ENCODE results near the gene ZNF202.
A peak's percentile ranks its signal among the peaks of the same experiment; 100 is the strongest.

The ZNF202 gene

DNA sequence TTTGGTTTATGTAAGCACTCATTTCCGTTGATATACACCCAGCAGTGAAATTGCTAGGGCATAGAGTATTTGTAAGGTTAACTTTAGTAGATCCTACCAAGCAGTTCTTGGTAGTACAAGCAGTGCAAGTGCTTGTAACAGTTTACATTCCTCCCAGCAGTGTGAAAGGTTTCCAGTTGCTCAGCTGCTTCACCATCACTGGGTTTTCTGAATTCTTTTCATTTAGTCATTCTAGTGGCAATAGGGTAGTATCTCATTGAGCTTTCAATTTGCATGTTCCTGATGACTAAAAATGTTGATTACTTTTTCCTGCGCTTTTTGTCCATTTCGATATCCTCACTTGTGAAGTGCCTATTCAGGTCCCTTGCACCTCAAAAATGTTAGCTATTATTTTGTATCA is 34.3 kb downstream of the ZNF202 start:
- H3K9ac ChIP-seq (ENCODE audit: low read length): no peak overlapping the region
- no peaks in the 10 kb centered on the region for H3K9me3 ChIP-seq (ENCODE audit: control insufficient read depth, low read length)
- no peak overlapping the region for H3K18ac ChIP-seq (ENCODE audit: low read depth in 1 of 2, low read length in 2 of 2)
- no peak overlapping the region for H2BK5ac ChIP-seq (ENCODE audit: low read depth, low read length, poor library complexity, severe bottlenecking)
- no peak overlapping the region for H3K4me2 ChIP-seq (ENCODE audit: low read length, poor library complexity, severe bottlenecking)
- no peak overlapping the region for H3K27ac ChIP-seq (ENCODE audit: low read length, poor library complexity, severe bottlenecking)
- H2BK120ac ChIP-seq (ENCODE audit: low read depth, low read length): no peak overlapping the region
- no peaks in the 10 kb centered on the region for H3K36me3 ChIP-seq (ENCODE audit: control insufficient read depth in 1 of 2, insufficient read depth in 2 of 2, low read depth in 1 of 2, low read length in 2 of 2)
- no peak overlapping the region for H2BK15ac ChIP-seq (ENCODE audit: low read depth, poor library complexity, severe bottlenecking)
- H3K4me1 ChIP-seq (ENCODE audit: control insufficient read depth, insufficient read depth, low read depth, low read length): no peaks in the 10 kb centered on the region
- no peak overlapping the region for H2AFZ ChIP-seq (ENCODE audit: low read depth, low read length)
- H3K27me3 ChIP-seq (ENCODE audit: control insufficient read depth in 1 of 2, insufficient read depth in 1 of 2, low read length in 2 of 2): peaks cover 6 to 27% of the 10 kb centered on the region in 2 experiments
- no peak overlapping the region for H3K23ac ChIP-seq (ENCODE audit: low read length in 2 of 2)
- H4K91ac ChIP-seq (ENCODE audit: low read length): no peak overlapping the region
- no peaks in the 10 kb centered on the region for H3K79me1 ChIP-seq (replicated peaks; ENCODE audit: low read length, poor library complexity, severe bottlenecking)
- DNase-seq: no peak
- no peak overlapping the region for H2AK5ac ChIP-seq (ENCODE audit: low read length, severe bottlenecking)
- no peak overlapping the region for H3K4ac ChIP-seq (ENCODE audit: low read depth in 1 of 2, low read length in 2 of 2)
- H3K4me3 ChIP-seq (ENCODE audit: insufficient read depth in 1 of 2, low read depth in 1 of 2, low read length in 2 of 2): no peak overlapping the region
- WGBS: 93% methylated on average over 3 of the region's 3 CpGs
- H3K14ac ChIP-seq (ENCODE audit: low read length in 2 of 2): no peak overlapping the region
- H4K8ac ChIP-seq (ENCODE audit: low read length): no peak overlapping the region
- no peak overlapping the region for H2BK12ac ChIP-seq (ENCODE audit: low read length in 2 of 2)

DNA sequence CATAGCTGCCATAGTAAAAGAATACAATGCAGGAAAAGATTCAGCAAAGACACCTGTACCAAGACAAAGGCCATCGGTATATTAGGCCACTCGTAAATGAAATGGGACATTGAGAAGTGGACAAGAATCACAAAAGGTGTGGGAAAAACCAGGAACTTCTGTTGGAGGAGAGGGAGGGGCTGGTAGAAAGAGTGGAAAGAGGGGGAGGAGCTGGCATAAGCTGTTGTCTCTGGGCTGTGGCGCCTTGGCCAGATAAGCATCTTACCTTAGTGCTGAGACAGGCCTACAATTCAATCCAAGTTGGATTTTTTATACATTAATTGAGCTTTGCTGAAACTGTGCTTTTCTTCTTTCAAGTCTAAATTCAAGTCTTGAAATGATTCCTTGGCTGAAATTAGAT is 37.1 kb downstream of the ZNF202 start:
- Histone ChIP-seq H2AFZ (ENCODE audit: low read depth, low read length) (no peak overlapping the region), H3K79me1 (replicated peaks; ENCODE audit: low read length, poor library complexity, severe bottlenecking) (no peaks in the 10 kb centered on the region), H3K18ac (ENCODE audit: low read depth in 1 of 2, low read length in 2 of 2) (no peak overlapping the region), H3K27ac (ENCODE audit: low read length, poor library complexity, severe bottlenecking) (no peak overlapping the region), H3K23ac (ENCODE audit: low read length in 2 of 2) (no peak overlapping the region), H3K4me2 (ENCODE audit: low read length, poor library complexity, severe bottlenecking) (no peak overlapping the region), H2BK15ac (ENCODE audit: low read depth, poor library complexity, severe bottlenecking) (no peak overlapping the region), H4K91ac (ENCODE audit: low read length) (no peak overlapping the region), H3K14ac (ENCODE audit: low read length in 2 of 2) (no peak overlapping the region), H3K4ac (ENCODE audit: low read depth in 1 of 2, low read length in 2 of 2) (no peak overlapping the region), H2BK120ac (ENCODE audit: low read depth, low read length) (no peak overlapping the region), H4K8ac (ENCODE audit: low read length) (no peak overlapping the region), H3K4me3 (ENCODE audit: insufficient read depth in 1 of 2, low read depth in 1 of 2, low read length in 2 of 2) (no peak overlapping the region), H3K9me3 (ENCODE audit: control insufficient read depth, low read length) (no peaks in the 10 kb centered on the region), H3K4me1 (ENCODE audit: control insufficient read depth, insufficient read depth, low read depth, low read length) (no peaks in the 10 kb centered on the region), H2AK5ac (ENCODE audit: low read length, severe bottlenecking) (no peak overlapping the region), H3K9ac (ENCODE audit: low read length) (no peak overlapping the region), H2BK12ac (ENCODE audit: low read length in 2 of 2) (no peak overlapping the region), H2BK5ac (ENCODE audit: low read depth, low read length, poor library complexity, severe bottlenecking) (no peak overlapping the region), H3K36me3 (ENCODE audit: control insufficient read depth in 1 of 2, insufficient read depth in 2 of 2, low read depth in 1 of 2, low read length in 2 of 2) (no peaks in the 10 kb centered on the region), H3K27me3 (ENCODE audit: control insufficient read depth in 1 of 2, insufficient read depth in 1 of 2, low read length in 2 of 2) (peaks cover 10 to 18% of the 10 kb centered on the region in 2 experiments)
- 99% methylated on average over 2 of the region's 3 CpGs for WGBS
- no peak for DNase-seq

DNA sequence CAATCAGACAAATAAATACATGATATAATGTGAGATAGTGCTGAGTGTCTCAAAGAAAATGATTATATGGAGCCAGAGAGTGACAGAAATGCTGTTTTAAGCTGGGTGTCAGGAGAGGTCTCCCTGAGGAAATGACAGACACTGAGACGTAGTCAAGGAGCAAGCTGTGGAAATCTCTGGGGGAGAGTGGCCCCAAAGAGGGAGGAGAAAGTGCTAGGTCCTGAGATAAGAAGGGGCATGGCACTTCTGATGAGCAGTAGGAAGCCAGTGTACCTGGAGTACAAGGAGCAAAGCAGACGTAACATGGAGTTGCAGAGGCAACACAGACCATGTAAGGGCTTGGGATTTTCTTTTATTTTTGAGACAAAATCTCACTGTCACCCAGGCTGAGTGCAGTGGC is 38.8 kb downstream of the ZNF202 start:
- Histone ChIP-seq H2BK15ac (ENCODE audit: low read depth, poor library complexity, severe bottlenecking) (no peak overlapping the region), H3K4ac (ENCODE audit: low read depth in 1 of 2, low read length in 2 of 2) (no peak overlapping the region), H3K36me3 (ENCODE audit: control insufficient read depth in 1 of 2, insufficient read depth in 2 of 2, low read depth in 1 of 2, low read length in 2 of 2) (no peaks in the 10 kb centered on the region), H3K18ac (ENCODE audit: low read depth in 1 of 2, low read length in 2 of 2) (no peak overlapping the region), H3K14ac (ENCODE audit: low read length in 2 of 2) (no peak overlapping the region), H3K4me2 (ENCODE audit: low read length, poor library complexity, severe bottlenecking) (no peak overlapping the region), H2BK12ac (ENCODE audit: low read length in 2 of 2) (no peak overlapping the region), H4K8ac (ENCODE audit: low read length) (no peak overlapping the region), H2BK5ac (ENCODE audit: low read depth, low read length, poor library complexity, severe bottlenecking) (no peak overlapping the region), H3K79me1 (replicated peaks; ENCODE audit: low read length, poor library complexity, severe bottlenecking) (no peaks in the 10 kb centered on the region), H3K23ac (ENCODE audit: low read length in 2 of 2) (no peak overlapping the region), H2BK120ac (ENCODE audit: low read depth, low read length) (no peak overlapping the region), H3K9me3 (ENCODE audit: control insufficient read depth, low read length) (no peaks in the 10 kb centered on the region), H2AFZ (ENCODE audit: low read depth, low read length) (no peak overlapping the region), H2AK5ac (ENCODE audit: low read length, severe bottlenecking) (no peak overlapping the region), H3K9ac (ENCODE audit: low read length) (no peak overlapping the region), H4K91ac (ENCODE audit: low read length) (no peak overlapping the region), H3K27ac (ENCODE audit: low read length, poor library complexity, severe bottlenecking) (no peak overlapping the region), H3K27me3 (ENCODE audit: control insufficient read depth in 1 of 2, insufficient read depth in 1 of 2, low read length in 2 of 2) (peaks cover 10 to 22% of the 10 kb centered on the region in 2 experiments), H3K4me3 (ENCODE audit: insufficient read depth in 1 of 2, low read depth in 1 of 2, low read length in 2 of 2) (no peak overlapping the region), H3K4me1 (ENCODE audit: control insufficient read depth, insufficient read depth, low read depth, low read length) (no peaks in the 10 kb centered on the region)
- DNase-seq: no peak
- 49% methylated on average over 2 of the region's 2 CpGs for WGBS

DNA sequence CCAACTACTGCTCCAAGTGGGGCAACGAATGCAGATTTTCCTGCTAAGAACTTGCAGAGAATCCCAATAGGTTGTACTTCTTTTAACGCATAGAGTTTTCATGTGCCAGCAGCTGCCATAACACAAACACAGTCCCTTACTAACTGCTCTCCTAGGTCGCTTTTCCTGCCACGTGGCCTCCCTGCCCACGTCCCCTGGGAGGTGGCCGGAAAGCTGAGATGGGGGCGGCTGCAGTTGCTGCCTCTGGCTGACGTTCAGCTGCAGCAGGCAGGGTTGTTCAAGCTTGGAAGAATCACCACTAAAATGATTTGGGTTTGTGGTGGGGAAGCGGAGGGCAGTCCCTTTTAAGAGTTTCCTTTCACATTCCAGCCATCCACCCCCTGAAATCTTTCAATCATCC is 39.3 kb downstream of the ZNF202 start:
- H3K36me3 ChIP-seq (ENCODE audit: control insufficient read depth in 1 of 2, insufficient read depth in 2 of 2, low read depth in 1 of 2, low read length in 2 of 2): no peaks in the 10 kb centered on the region
- WGBS: 63% methylated on average over 6 of the region's 9 CpGs
- H4K8ac ChIP-seq (ENCODE audit: low read length): no peak overlapping the region
- H2BK5ac ChIP-seq (ENCODE audit: low read depth, low read length, poor library complexity, severe bottlenecking): no peak overlapping the region
- no peak overlapping the region for H3K9ac ChIP-seq (ENCODE audit: low read length)
- H3K18ac ChIP-seq (ENCODE audit: low read depth in 1 of 2, low read length in 2 of 2): no peak overlapping the region
- H3K4me3 ChIP-seq (ENCODE audit: insufficient read depth in 1 of 2, low read depth in 1 of 2, low read length in 2 of 2): no peak overlapping the region
- no peak overlapping the region for H2BK12ac ChIP-seq (ENCODE audit: low read length in 2 of 2)
- H3K79me1 ChIP-seq (replicated peaks; ENCODE audit: low read length, poor library complexity, severe bottlenecking): no peaks in the 10 kb centered on the region
- no peaks in the 10 kb centered on the region for H3K4me1 ChIP-seq (ENCODE audit: control insufficient read depth, insufficient read depth, low read depth, low read length)
- H3K27me3 ChIP-seq (ENCODE audit: control insufficient read depth in 1 of 2, insufficient read depth in 1 of 2, low read length in 2 of 2): peaks cover 10 to 25% of the 10 kb centered on the region in 2 experiments
- H2BK15ac ChIP-seq (ENCODE audit: low read depth, poor library complexity, severe bottlenecking): no peak overlapping the region
- H3K4me2 ChIP-seq (ENCODE audit: low read length, poor library complexity, severe bottlenecking): no peak overlapping the region
- peak overlapping the region; percentile 27 for H4K91ac ChIP-seq (ENCODE audit: low read length)
- H2AFZ ChIP-seq (ENCODE audit: low read depth, low read length): no peak overlapping the region
- no peak overlapping the region for H3K27ac ChIP-seq (ENCODE audit: low read length, poor library complexity, severe bottlenecking)
- H3K14ac ChIP-seq (ENCODE audit: low read length in 2 of 2): peak overlapping the region in 1 of 2 experiments; percentile 41
- no peak for DNase-seq
- H3K4ac ChIP-seq (ENCODE audit: low read depth in 1 of 2, low read length in 2 of 2): no peak overlapping the region
- no peak overlapping the region for H2AK5ac ChIP-seq (ENCODE audit: low read length, severe bottlenecking)
- peak overlapping the region in 1 of 2 experiments; percentile 23 for H3K23ac ChIP-seq (ENCODE audit: low read length in 2 of 2)
- no peaks in the 10 kb centered on the region for H3K9me3 ChIP-seq (ENCODE audit: control insufficient read depth, low read length)
- H2BK120ac ChIP-seq (ENCODE audit: low read depth, low read length): no peak overlapping the region

Data from mesenchymal stem cell (in vitro differentiated cells and primary cell).